Neural cell (in vitro differentiated cells): ENCODE results near the gene BEND5.

Experiments used
- EP300 ChIP-seq: fragments of 450-650 bp; conservative IDR thresholded peaks from 2 replicates; pipeline ENCODE4 v1.6.1; 2014; ENCODE audit warnings: antibody characterized with exemption, mild to moderate bottlenecking, moderate library complexity; ENCODE audit not compliant: poor library complexity, severe bottlenecking
- EZH2 ChIP-seq: fragments of 200-600, 300-800 bp; shearing (Covaris generic), sonication (generic); IDR thresholded peaks from 2 replicates; pipeline ENCODE4 v1.6.1; 2014; ENCODE audit warnings: antibody characterized with exemption, low read length, borderline replicate concordance, mild to moderate bottlenecking; ENCODE audit not compliant: insufficient read depth, poor library complexity, severe bottlenecking
- POLR2AphosphoS5 ChIP-seq: IDR thresholded peaks from 2 replicates; pipeline ENCODE4 v1.6.1; 2012
- RAD21 ChIP-seq: fragments of 450-650 bp; conservative IDR thresholded peaks from 2 replicates; pipeline ENCODE4 v1.6.1; 2014; ENCODE audit warnings: antibody characterized with exemption, mild to moderate bottlenecking, moderate library complexity
- SMC3 ChIP-seq: fragments of 450-650 bp; conservative IDR thresholded peaks from 2 replicates; pipeline ENCODE4 v1.6.1; 2014; ENCODE audit warnings: antibody characterized with exemption, mild to moderate bottlenecking, moderate library complexity; ENCODE audit not compliant: poor library complexity
- TAF1 ChIP-seq: IDR thresholded peaks from 2 replicates; pipeline ENCODE4 v1.6.1; 2012; ENCODE audit warnings: low read depth
- TF ChIP-seq, protein P1 (sequence below): fragments of 450-650 bp; IDR thresholded peaks from 2 replicates; pipeline ENCODE4 v1.5.1; 2014; ENCODE audit warnings: antibody characterized with exemption, mild to moderate bottlenecking, moderate library complexity; ENCODE audit not compliant: poor library complexity, severe bottlenecking
- TF ChIP-seq, protein P2 (sequence below): IDR thresholded peaks from 2 replicates; pipeline ENCODE4 v1.6.1; 2012; ENCODE audit warnings: borderline replicate concordance

DNA sequence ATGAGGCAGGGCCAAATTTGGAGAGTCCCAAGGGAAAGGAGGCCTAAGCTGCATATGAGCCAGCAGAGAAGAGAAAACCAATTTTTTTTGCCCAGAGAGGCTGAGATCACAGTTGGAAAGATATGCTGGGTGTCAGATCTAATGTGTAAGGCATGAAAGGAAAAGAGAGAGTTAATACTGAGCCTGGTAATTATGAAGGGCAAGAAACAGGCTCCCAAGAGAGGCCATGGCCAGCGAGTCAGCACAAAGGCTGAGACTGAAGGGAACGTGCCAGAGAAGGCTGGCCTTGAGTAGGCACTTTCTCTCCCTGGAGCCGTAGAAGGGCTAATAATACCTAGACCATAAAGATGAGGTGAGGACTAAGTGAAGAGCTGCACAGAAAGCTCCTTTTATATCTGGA is 31.8 kb upstream of the BEND5 start:
- no peak for TF ChIP-seq RAD21
- TF ChIP-seq, protein P1, sequence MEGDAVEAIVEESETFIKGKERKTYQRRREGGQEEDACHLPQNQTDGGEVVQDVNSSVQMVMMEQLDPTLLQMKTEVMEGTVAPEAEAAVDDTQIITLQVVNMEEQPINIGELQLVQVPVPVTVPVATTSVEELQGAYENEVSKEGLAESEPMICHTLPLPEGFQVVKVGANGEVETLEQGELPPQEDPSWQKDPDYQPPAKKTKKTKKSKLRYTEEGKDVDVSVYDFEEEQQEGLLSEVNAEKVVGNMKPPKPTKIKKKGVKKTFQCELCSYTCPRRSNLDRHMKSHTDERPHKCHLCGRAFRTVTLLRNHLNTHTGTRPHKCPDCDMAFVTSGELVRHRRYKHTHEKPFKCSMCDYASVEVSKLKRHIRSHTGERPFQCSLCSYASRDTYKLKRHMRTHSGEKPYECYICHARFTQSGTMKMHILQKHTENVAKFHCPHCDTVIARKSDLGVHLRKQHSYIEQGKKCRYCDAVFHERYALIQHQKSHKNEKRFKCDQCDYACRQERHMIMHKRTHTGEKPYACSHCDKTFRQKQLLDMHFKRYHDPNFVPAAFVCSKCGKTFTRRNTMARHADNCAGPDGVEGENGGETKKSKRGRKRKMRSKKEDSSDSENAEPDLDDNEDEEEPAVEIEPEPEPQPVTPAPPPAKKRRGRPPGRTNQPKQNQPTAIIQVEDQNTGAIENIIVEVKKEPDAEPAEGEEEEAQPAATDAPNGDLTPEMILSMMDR, result no peak
- TF ChIP-seq TAF1, result no peak
- no peak for TF ChIP-seq POLR2AphosphoS5
- TF ChIP-seq SMC3, result no peak
- TF ChIP-seq EP300, result no peak
- no peak for TF ChIP-seq EZH2
- TF ChIP-seq, protein P2, sequence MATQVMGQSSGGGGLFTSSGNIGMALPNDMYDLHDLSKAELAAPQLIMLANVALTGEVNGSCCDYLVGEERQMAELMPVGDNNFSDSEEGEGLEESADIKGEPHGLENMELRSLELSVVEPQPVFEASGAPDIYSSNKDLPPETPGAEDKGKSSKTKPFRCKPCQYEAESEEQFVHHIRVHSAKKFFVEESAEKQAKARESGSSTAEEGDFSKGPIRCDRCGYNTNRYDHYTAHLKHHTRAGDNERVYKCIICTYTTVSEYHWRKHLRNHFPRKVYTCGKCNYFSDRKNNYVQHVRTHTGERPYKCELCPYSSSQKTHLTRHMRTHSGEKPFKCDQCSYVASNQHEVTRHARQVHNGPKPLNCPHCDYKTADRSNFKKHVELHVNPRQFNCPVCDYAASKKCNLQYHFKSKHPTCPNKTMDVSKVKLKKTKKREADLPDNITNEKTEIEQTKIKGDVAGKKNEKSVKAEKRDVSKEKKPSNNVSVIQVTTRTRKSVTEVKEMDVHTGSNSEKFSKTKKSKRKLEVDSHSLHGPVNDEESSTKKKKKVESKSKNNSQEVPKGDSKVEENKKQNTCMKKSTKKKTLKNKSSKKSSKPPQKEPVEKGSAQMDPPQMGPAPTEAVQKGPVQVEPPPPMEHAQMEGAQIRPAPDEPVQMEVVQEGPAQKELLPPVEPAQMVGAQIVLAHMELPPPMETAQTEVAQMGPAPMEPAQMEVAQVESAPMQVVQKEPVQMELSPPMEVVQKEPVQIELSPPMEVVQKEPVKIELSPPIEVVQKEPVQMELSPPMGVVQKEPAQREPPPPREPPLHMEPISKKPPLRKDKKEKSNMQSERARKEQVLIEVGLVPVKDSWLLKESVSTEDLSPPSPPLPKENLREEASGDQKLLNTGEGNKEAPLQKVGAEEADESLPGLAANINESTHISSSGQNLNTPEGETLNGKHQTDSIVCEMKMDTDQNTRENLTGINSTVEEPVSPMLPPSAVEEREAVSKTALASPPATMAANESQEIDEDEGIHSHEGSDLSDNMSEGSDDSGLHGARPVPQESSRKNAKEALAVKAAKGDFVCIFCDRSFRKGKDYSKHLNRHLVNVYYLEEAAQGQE, result no peak
